GM12878 (cell line): ENCODE measurements around the gene ENOPH1. TPM values are rescaled to one million over a fixed set of nuclear protein-coding genes. Genes with fewer than 3 reads are reported as not detected.

ENCODE experiments used
- ATAC-seq: fragments of 200-7000 bp; cut with Tn5 transposase; 3 replicates; pipeline ENCODE4 v1.9.1; 2020; ENCODE audit warnings: mild to moderate bottlenecking, moderate library complexity
- BruUV-seq: library from RNA; stranded (reverse); fragments of 400-500 nt; replicated peaks from 2 replicates; lab custom pipeline; 2021; lab: Mats Ljungman, UMichigan
- CTCF ChIA-PET: fragments of 300-600 bp; sonication (Branson Sonifier 250); formaldehyde crosslinking; extraction: SDS; loops from one replicate; lab custom pipeline; 2021; ENCODE audit warnings: inconsistent platforms; lab: Yijun Ruan, JAX
- POLR2A ChIA-PET: fragments of 350-600 bp; formaldehyde crosslinking; extraction: SDS; loops from one replicate; lab custom pipeline; 2021; ENCODE audit warnings: inconsistent platforms; lab: Charles Lee
- RAD21 ChIA-PET: fragments of 300-600 bp; sonication (Branson Sonifier 250); formaldehyde crosslinking; loops from one replicate; lab custom pipeline; 2023; ENCODE audit warnings: antibody characterized with exemption; ENCODE audit not compliant: unreplicated experiment; lab: Charles Lee
- SMC1A ChIA-PET: fragments of 300-600 bp; sonication (Branson Sonifier 250); formaldehyde crosslinking; loops from one replicate; lab custom pipeline; 2023; ENCODE audit not compliant: unreplicated experiment, uncharacterized antibody; lab: Charles Lee
- DNase-seq: peaks from one replicate; pipeline ENCODE4 v3.0.0-alpha.2; 2011; ENCODE audit warnings: low read depth, low spot score
- FAIRE-seq: peaks from 3 replicates; lab custom pipeline; 2011; peaks lifted over from hg19 to GRCh38; lab: Jason Lieb, UNC
- H2AFZ ChIP-seq: 2 replicates; pipeline ENCODE4 v1.6.0; 2011; ENCODE audit warnings: low read depth, low read length, control low read depth; ENCODE audit not compliant: control insufficient read depth
- H3K27ac ChIP-seq: 2 replicates; pipeline ENCODE4 v1.5.1; 2011; ENCODE audit warnings: control low read depth; ENCODE audit not compliant: control insufficient read depth, insufficient read depth
- H3K27me3 ChIP-seq, 2 experiments: replicated peaks in 1 of 2; 2 replicates each; pipeline versions ENCODE4 v1.6.0 to v1.6.1; 2011; ENCODE audit warnings: low read length in 1 of 2; ENCODE audit not compliant: control insufficient read depth in 2 of 2, insufficient read depth in 2 of 2
- H3K36me3 ChIP-seq, 2 experiments: 2 replicates each; pipeline ENCODE4 v1.5.1; 2011; ENCODE audit warnings: low read length in 1 of 2; ENCODE audit not compliant: control insufficient read depth in 2 of 2, insufficient read depth in 2 of 2
- H3K4me1 ChIP-seq: 2 replicates; pipeline ENCODE4 v1.6.1; 2011; ENCODE audit warnings: mild to moderate bottlenecking, low read length, moderate library complexity, mixed read lengths; ENCODE audit not compliant: control insufficient read depth, insufficient read depth
- H3K4me2 ChIP-seq: 2 replicates; pipeline ENCODE4 v1.6.0; 2011; ENCODE audit warnings: control low read depth; ENCODE audit not compliant: control insufficient read depth, insufficient read depth
- H3K4me3 ChIP-seq: fragments of 200-600 bp; sonication (generic); 2 replicates; pipeline ENCODE4 v1.5.1; 2016
- H3K79me2 ChIP-seq: 2 replicates; pipeline ENCODE4 v1.6.0; 2011; ENCODE audit warnings: low read length; ENCODE audit not compliant: control insufficient read depth, insufficient read depth
- H3K9ac ChIP-seq: 2 replicates; pipeline ENCODE4 v1.8.0; 2011; ENCODE audit warnings: low read length, control low read depth, mixed read lengths; ENCODE audit not compliant: control insufficient read depth, insufficient read depth
- H3K9me3 ChIP-seq: replicated peaks from 3 replicates; pipeline ENCODE4 v1.5.1; 2011; ENCODE audit warnings: mild to moderate bottlenecking, low read length; ENCODE audit not compliant: control insufficient read depth, insufficient read depth
- H4K20me1 ChIP-seq: 2 replicates; pipeline ENCODE4 v1.6.0; 2011; ENCODE audit not compliant: control insufficient read depth, insufficient read depth
- ASH2L ChIP-seq: fragments of 300-600, 200-600 bp; sonication (generic); IDR thresholded peaks from 2 replicates; pipeline ENCODE4 v1.6.1; 2017; ENCODE audit warnings: low read depth, mild to moderate bottlenecking, borderline replicate concordance
- ATF3 ChIP-seq: IDR thresholded peaks from 2 replicates; pipeline ENCODE4 v1.6.1; 2011; ENCODE audit warnings: low read depth, mild to moderate bottlenecking, low read length, moderate library complexity, borderline replicate concordance; ENCODE audit errors: extremely low read depth
- CBX3 ChIP-seq: fragments of 200-600 bp; sonication (generic); IDR thresholded peaks from 2 replicates; pipeline ENCODE4 v1.6.1; 2016; ENCODE audit warnings: low read depth, borderline replicate concordance
- CREM ChIP-seq: IDR thresholded peaks from 2 replicates; pipeline ENCODE4 v1.6.1; 2014; ENCODE audit warnings: antibody characterized with exemption, low read depth
- CTCF ChIP-seq, 3 experiments: IDR thresholded peaks in 2 of 3; conservative IDR thresholded peaks in 1 of 3; 2 replicates each; pipeline ENCODE4 v1.5.1; 2011; ENCODE audit warnings: low read depth in 3 of 3, low read length in 3 of 3, mild to moderate bottlenecking in 3 of 3, control low read depth in 2 of 3, moderate library complexity in 2 of 3, inconsistent platforms in 1 of 3, mixed read lengths in 1 of 3; ENCODE audit not compliant: control insufficient read depth in 2 of 3, insufficient read depth in 1 of 3; ENCODE audit errors: extremely low read depth in 1 of 3
- ETV6 ChIP-seq, 2 experiments: fragments of 450-650 bp in 1 of 2; IDR thresholded peaks in 1 of 2; conservative IDR thresholded peaks in 1 of 2; 2 replicates each; pipeline ENCODE4 v1.6.1; 2014; ENCODE audit warnings: antibody characterized with exemption in 1 of 2, borderline replicate concordance in 1 of 2, low read depth in 1 of 2, mild to moderate bottlenecking in 1 of 2, moderate library complexity in 1 of 2
- EZH2 ChIP-seq: IDR thresholded peaks from 2 replicates; pipeline ENCODE4 v1.6.1; 2012; ENCODE audit warnings: low read depth, mild to moderate bottlenecking, control low read depth, inconsistent platforms, low read length, borderline replicate concordance; ENCODE audit not compliant: control insufficient read depth
- KAT2A ChIP-seq: conservative IDR thresholded peaks from 2 replicates; pipeline ENCODE4 v1.6.1; 2011; ENCODE audit warnings: low read depth, low read length; ENCODE audit not compliant: control insufficient read depth
- MEF2A ChIP-seq: IDR thresholded peaks from 2 replicates; pipeline ENCODE4 v1.6.1; 2011; ENCODE audit warnings: low read depth, mild to moderate bottlenecking, low read length, moderate library complexity; ENCODE audit not compliant: insufficient read depth
- RAD51 ChIP-seq: fragments of 450-650 bp; IDR thresholded peaks from 2 replicates; pipeline ENCODE4 v1.6.1; 2016; ENCODE audit warnings: moderate library complexity, mild to moderate bottlenecking, inconsistent platforms
- RCOR1 ChIP-seq: conservative IDR thresholded peaks from 2 replicates; pipeline ENCODE4 v1.6.1; 2012; ENCODE audit warnings: low read depth, low read length, improper control_type of control experiment
- SRF ChIP-seq, 2 experiments: IDR thresholded peaks; 2 replicates each; pipeline ENCODE4 v1.6.1; 2011; ENCODE audit warnings: low read depth in 2 of 2, low read length in 2 of 2, mild to moderate bottlenecking in 1 of 2, moderate library complexity in 1 of 2
- STAT1 ChIP-seq: fragments of 450-650 bp; conservative IDR thresholded peaks from 2 replicates; pipeline ENCODE4 v1.6.1; 2014; ENCODE audit warnings: antibody characterized with exemption, mild to moderate bottlenecking
- SUZ12 ChIP-seq: fragments of 200-600 bp; sonication (generic); IDR thresholded peaks from one replicate; pipeline ENCODE4 v1.6.1; 2018; ENCODE audit warnings: antibody characterized with exemption, mild to moderate bottlenecking; ENCODE audit not compliant: unreplicated experiment
- ZNF622 ChIP-seq: fragments of 450-650 bp; IDR thresholded peaks from 2 replicates; pipeline ENCODE4 v1.6.1; 2017; ENCODE audit warnings: mild to moderate bottlenecking, inconsistent platforms
- ZNF687 ChIP-seq: fragments of 450-650 bp; IDR thresholded peaks from 2 replicates; pipeline ENCODE4 v1.6.1; 2017; ENCODE audit warnings: mild to moderate bottlenecking, moderate library complexity
- ZZZ3 ChIP-seq: IDR thresholded peaks from 2 replicates; pipeline ENCODE4 v1.6.1; 2011; ENCODE audit warnings: low read depth; ENCODE audit not compliant: control insufficient read depth, insufficient read length
- WGBS: methylation state at CpG from one replicate; pipeline ENCODE4 v1.1.6; 2016; ENCODE audit warnings: low lambda C conversion rate; ENCODE audit not compliant: insufficient replicate concordance, insufficient coverage; ENCODE audit errors: missing lambda C conversion rate; 5-methylcytosine and 5-hydroxymethylcytosine counted together
- in situ Hi-C: fragments of 300-500 bp; cut with MboI; formaldehyde crosslinking; loops from 9 replicates; pipeline ENCODE4 v1.14.3; 2018; ENCODE audit warnings: mixed read lengths
- intact Hi-C: fragments of 100-400 bp; cut with micrococcal nuclease; formaldehyde crosslinking; loops from one replicate; pipeline ENCODE4 v1.14.2; 2022; ENCODE audit not compliant: unreplicated experiment
- polyA plus RNA-seq, 11 experiments: library from polyadenylated mRNA; depleted of rRNA in 4 of 11; unstranded in 6 of 11; stranded (reverse) in 5 of 11; fragments of >200 nt; fragmentation: Nextera tagmentation in 4 of 11; fragmentation: Illumina TruSeq in 1 of 11; extraction: Ambion mirVana in 4 of 11; extraction: Trizol in 1 of 11; gene quantifications; 1 replicate in 1 of 11; 2 replicates in 10 of 11; pipeline versions ENCODE4 v1.2.1 to v1.2.3, GENCODE V29; 2011 to 2016; ENCODE audit warnings: inconsistent platforms in 2 of 11, missing spikeins in 2 of 11, low read depth in 1 of 11
- total RNA-seq, 4 experiments: library from RNA; depleted of rRNA in 3 of 4; stranded (reverse); fragments of >200 nt in 3 of 4; fragmentation: Illumina TruSeq in 1 of 4; extraction: Trizol in 1 of 4; gene quantifications; 2 replicates each; pipeline versions ENCODE4 v1.2.1 to v1.2.3, GENCODE V29; 2013 to 2021

ENOPH1 gene
- total and polyA plus RNA-seq, 10 of the 15 experiments (the other 5 are each of a cell fraction or from before 2014, with no cell fraction given): 24.4 to 83.6 (median 46.7) TPM

GRCh38 chr4:82480771-82481505 is 50.5 kb downstream of the ENOPH1 start (continued):
- TF ChIP-seq ZNF687 (no peak), MEF2A (no peak), SRF (IDR thresholded peaks at IDR 0.05; ENCODE audit: low read depth in 2 of 2, low read length in 2 of 2) (no peak), EZH2 (no peak)

- H3K79me2 ChIP-seq: no peaks in the 10 kb centered on the region
- no peak overlapping the region for H2AFZ ChIP-seq
- CTCF ChIA-PET: no interaction called here
- in situ Hi-C loops (no loop called here), intact Hi-C loops (no loop called here)
- SMC1A ChIA-PET: no interaction called here
- H3K9ac ChIP-seq: no peak overlapping the region
- DNase-seq: no peak
- BruUV-seq: no TSS peak
- no peak overlapping the region for H3K27ac ChIP-seq
- no peak for ATAC-seq
- no peaks in the 10 kb centered on the region for H3K9me3 ChIP-seq
- no peaks in the 10 kb centered on the region for H3K4me1 ChIP-seq
- POLR2A ChIA-PET: no interaction called here
- no peak overlapping the region for H3K4me3 ChIP-seq
- H3K4me2 ChIP-seq: no peak overlapping the region
- no peaks in the 10 kb centered on the region for H3K27me3 ChIP-seq
- RAD21 ChIA-PET: no interaction called here
- no peaks in the 10 kb centered on the region for H3K36me3 ChIP-seq
- FAIRE-seq: no peak
- no peaks in the 10 kb centered on the region for H4K20me1 ChIP-seq
- WGBS: 90% methylated on average over 6 of the region's 6 CpGs
- TF ChIP-seq CREM: no peak
- no peak for TF ChIP-seq ZZZ3
- no peak for TF ChIP-seq SUZ12
- TF ChIP-seq RAD51: no peak
- no peak for TF ChIP-seq ZNF622
- TF ChIP-seq CTCF (IDR thresholded peaks at IDR 0.05 in 2 of 3, conservative IDR thresholded peaks at IDR 0.05 in 1 of 3; ENCODE audit: control insufficient read depth in 2 of 3, extremely low read depth in 1 of 3, insufficient read depth in 1 of 3, low read depth in 3 of 3, low read length in 3 of 3): no peak
- TF ChIP-seq KAT2A: no peak
- TF ChIP-seq ATF3: no peak
- TF ChIP-seq STAT1: no peak
- TF ChIP-seq RCOR1: no peak
- TF ChIP-seq CBX3: no peak
- TF ChIP-seq ETV6 (conservative IDR thresholded peaks at IDR 0.05 in 1 of 2, IDR thresholded peaks at IDR 0.05 in 1 of 2; ENCODE audit: borderline replicate concordance in 1 of 2, low read depth in 1 of 2): no peak
- TF ChIP-seq ASH2L: no peak
These were observed 51.1 kb downstream of the ENOPH1 start for GRCh38 chr4:82481506-82481840.
